OCI-LY1 (cell line): Measurements from ENCODE around the gene RASL10B.

Experiments
- H2AFZ ChIP-seq: fragments of 200-600 bp; sonication (generic), shearing (Covaris generic); 2 replicates; pipeline ENCODE4 v1.6.0; 2014; ENCODE audit warnings: antibody characterized with exemption, mild to moderate bottlenecking, low read length
- H3F3A ChIP-seq: fragments of 200-600 bp; sonication (generic), shearing (Covaris generic); 2 replicates; pipeline ENCODE4 v1.6.0; 2014; ENCODE audit warnings: mild to moderate bottlenecking, antibody characterized with exemption, low read length, moderate library complexity; ENCODE audit not compliant: insufficient read depth
- H3K27ac ChIP-seq: fragments of 200-600 bp; sonication (generic); 2 replicates; pipeline ENCODE4 v1.5.1; 2014; ENCODE audit warnings: low read length, mixed run types, mild to moderate bottlenecking, low read depth; ENCODE audit not compliant: poor library complexity, severe bottlenecking
- H3K27me3 ChIP-seq: fragments of 200-600 bp; sonication (generic); 2 replicates; pipeline ENCODE4 v1.6.0; 2014; ENCODE audit warnings: antibody characterized with exemption, mild to moderate bottlenecking, low read length, moderate library complexity; ENCODE audit not compliant: insufficient read depth
- H3K36me3 ChIP-seq: fragments of 200-600 bp; sonication (generic); 2 replicates; pipeline ENCODE4 v1.6.1; 2014; ENCODE audit warnings: mild to moderate bottlenecking, antibody characterized with exemption, low read length, moderate library complexity, mixed read lengths; ENCODE audit not compliant: insufficient read depth
- H3K4me1 ChIP-seq: fragments of 200-600 bp; sonication (generic); 2 replicates; pipeline ENCODE4 v1.5.1; 2014; ENCODE audit warnings: mild to moderate bottlenecking, low read length, moderate library complexity; ENCODE audit not compliant: insufficient read depth, severe bottlenecking
- H3K4me2 ChIP-seq: fragments of 200-600 bp; sonication (generic), shearing (Covaris generic); 2 replicates; pipeline ENCODE4 v1.6.1; 2014; ENCODE audit warnings: low read length
- H3K4me3 ChIP-seq: fragments of 200-600 bp; sonication (generic); 2 replicates; pipeline ENCODE4 v1.5.1; 2014; ENCODE audit warnings: low read length, low read depth, mild to moderate bottlenecking, mixed read lengths; ENCODE audit not compliant: poor library complexity, severe bottlenecking
- H3K79me2 ChIP-seq: fragments of 200-600 bp; shearing (Covaris generic); 2 replicates; pipeline ENCODE4 v1.6.1; 2016; ENCODE audit warnings: mixed run types, low read length, mixed read lengths; ENCODE audit not compliant: insufficient read depth
- H3K9ac ChIP-seq: fragments of 200-600 bp; sonication (generic), shearing (Covaris generic); 2 replicates; pipeline ENCODE4 v1.6.1; 2014; ENCODE audit warnings: mild to moderate bottlenecking, low read length, mixed read lengths
- H3K9me2 ChIP-seq: fragments of 200-600 bp; sonication (generic), shearing (Covaris generic); 2 replicates; pipeline ENCODE4 v1.6.1; 2014; ENCODE audit warnings: low read depth, mild to moderate bottlenecking, low read length, mixed read lengths
- H3K9me3 ChIP-seq: fragments of 200-600 bp; shearing (Covaris generic); 2 replicates; pipeline ENCODE4 v1.6.1; 2014; ENCODE audit warnings: low read length, mixed read lengths
- H4K20me1 ChIP-seq: fragments of 200-600 bp; sonication (generic), shearing (Covaris generic); 2 replicates; pipeline ENCODE4 v1.6.0; 2016; ENCODE audit warnings: mild to moderate bottlenecking, low read length; ENCODE audit not compliant: insufficient read depth
- EZH2 ChIP-seq: fragments of 200-600 bp; sonication (generic), shearing (Covaris generic); IDR thresholded peaks from 2 replicates; pipeline ENCODE4 v1.8.0; 2017; ENCODE audit warnings: borderline replicate concordance, mixed run types, mild to moderate bottlenecking, antibody characterized with exemption, low read length, moderate library complexity, mixed read lengths
- TF ChIP-seq, protein P1 (sequence below): fragments of 200-600 bp; sonication (generic), shearing (Covaris generic); IDR thresholded peaks from 2 replicates; pipeline ENCODE4 v1.5.1; 2017; ENCODE audit warnings: mild to moderate bottlenecking, antibody characterized with exemption, low read length, moderate library complexity, mixed read lengths

The RASL10B gene

DNA sequence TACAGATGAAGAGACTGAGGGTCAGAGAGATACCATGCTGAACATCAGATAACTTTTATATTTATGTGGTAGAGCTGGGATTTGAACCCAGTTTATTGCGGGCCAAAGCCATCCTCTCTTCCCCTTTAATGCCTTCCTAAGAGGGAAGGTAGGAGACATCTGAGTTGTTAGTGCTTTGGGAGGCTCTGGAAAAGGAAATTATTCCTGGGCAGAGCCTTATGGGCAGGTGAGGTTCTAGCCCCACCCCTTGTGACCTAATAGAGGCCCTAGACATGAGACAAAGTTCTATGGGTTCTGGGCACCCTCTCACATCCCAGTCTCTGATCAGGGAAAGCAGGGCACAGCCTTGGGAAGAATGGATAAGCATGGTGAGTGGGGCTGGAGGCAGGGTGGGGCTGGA, 29.1 kb downstream of the RASL10B start, which contains the start of gene C17orf50:
C17orf50 (plus strand) TSS at position 301 of the 400 bp plus-strand sequence; CDS start at position 356, 55 bp downstream.
- no peak within 1 kb of the TSS for H3K4me2 ChIP-seq
- peaks cover 6% of the 10 kb centered on the region for H3K4me1 ChIP-seq
- H3K4me3 ChIP-seq = no peak within 1 kb of the TSS
- no peaks in the 10 kb centered on the region for H3F3A ChIP-seq
- no peak within 1 kb of the TSS for H3K9ac ChIP-seq
- H3K79me2 ChIP-seq = no peaks in the 10 kb centered on the region
- H3K36me3 ChIP-seq = no peaks in the 10 kb centered on the region
- no peaks in the 10 kb centered on the region for H4K20me1 ChIP-seq
- H3K27ac ChIP-seq = no peak within 1 kb of the TSS
- no peaks in the 10 kb centered on the region for H3K9me2 ChIP-seq
- H2AFZ ChIP-seq = no peak within 1 kb of the TSS
- no peak for TF ChIP-seq EZH2
- TF ChIP-seq, protein P1, sequence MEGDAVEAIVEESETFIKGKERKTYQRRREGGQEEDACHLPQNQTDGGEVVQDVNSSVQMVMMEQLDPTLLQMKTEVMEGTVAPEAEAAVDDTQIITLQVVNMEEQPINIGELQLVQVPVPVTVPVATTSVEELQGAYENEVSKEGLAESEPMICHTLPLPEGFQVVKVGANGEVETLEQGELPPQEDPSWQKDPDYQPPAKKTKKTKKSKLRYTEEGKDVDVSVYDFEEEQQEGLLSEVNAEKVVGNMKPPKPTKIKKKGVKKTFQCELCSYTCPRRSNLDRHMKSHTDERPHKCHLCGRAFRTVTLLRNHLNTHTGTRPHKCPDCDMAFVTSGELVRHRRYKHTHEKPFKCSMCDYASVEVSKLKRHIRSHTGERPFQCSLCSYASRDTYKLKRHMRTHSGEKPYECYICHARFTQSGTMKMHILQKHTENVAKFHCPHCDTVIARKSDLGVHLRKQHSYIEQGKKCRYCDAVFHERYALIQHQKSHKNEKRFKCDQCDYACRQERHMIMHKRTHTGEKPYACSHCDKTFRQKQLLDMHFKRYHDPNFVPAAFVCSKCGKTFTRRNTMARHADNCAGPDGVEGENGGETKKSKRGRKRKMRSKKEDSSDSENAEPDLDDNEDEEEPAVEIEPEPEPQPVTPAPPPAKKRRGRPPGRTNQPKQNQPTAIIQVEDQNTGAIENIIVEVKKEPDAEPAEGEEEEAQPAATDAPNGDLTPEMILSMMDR = no peak
- no peaks in the 10 kb centered on the region; the same call in 1 of the 2 replicates for H3K27me3 ChIP-seq
- no peaks in the 10 kb centered on the region for H3K9me3 ChIP-seq

DNA sequence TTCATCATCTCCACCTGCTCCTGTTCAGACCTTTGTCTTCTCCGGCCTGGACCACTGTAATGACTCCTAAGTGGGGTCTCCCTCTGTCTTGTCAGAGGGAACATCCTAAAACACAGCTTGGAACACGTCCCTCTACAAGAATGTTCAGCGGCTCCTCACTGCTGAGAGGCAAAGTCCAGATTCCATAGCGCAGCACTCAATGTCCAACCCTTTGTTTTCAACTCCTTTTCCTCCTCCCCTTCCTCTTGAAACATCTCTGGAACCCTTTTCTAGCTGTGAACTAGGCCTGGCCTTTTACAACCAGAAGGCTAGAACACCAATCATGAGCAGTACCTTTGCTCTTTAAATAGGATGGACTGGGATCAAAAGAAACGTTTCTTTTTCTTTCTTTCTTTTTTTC, 30.2 kb downstream of the RASL10B start:
- Histone ChIP-seq H3K9ac (no peak overlapping the region), H3K4me2 (no peak overlapping the region), H3F3A (no peaks in the 10 kb centered on the region), H3K36me3 (no peaks in the 10 kb centered on the region), H3K27ac (no peak overlapping the region), H3K4me1 (peaks cover 6% of the 10 kb centered on the region), H2AFZ (no peak overlapping the region), H3K9me3 (no peaks in the 10 kb centered on the region), H3K79me2 (no peaks in the 10 kb centered on the region), H3K4me3 (no peak overlapping the region), H3K9me2 (no peaks in the 10 kb centered on the region), H4K20me1 (no peaks in the 10 kb centered on the region), H3K27me3 (no peaks in the 10 kb centered on the region; the same call in 1 of the 2 replicates)
- TF ChIP-seq, protein P1 = no peak
- no peak for TF ChIP-seq EZH2

DNA sequence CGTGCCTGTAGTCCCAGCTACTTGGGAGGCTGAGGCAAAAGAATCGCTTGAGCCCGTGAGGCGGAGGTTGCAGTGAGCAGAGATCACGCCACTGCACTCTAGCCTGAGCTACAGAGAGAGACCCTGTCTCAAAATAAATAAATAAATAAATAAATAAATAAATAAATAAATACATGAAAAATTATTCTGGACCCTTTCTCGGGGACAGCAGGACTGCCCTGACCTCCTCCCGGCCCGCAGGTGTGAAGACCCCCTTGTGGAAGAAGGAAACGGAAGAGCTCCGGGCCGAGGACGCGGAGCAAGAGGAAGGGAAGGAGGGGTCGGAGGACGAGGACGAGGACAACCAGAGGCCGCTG, 32.3 kb downstream of the RASL10B start:
- Histone ChIP-seq H3K9ac (no peak overlapping the region; the same call in 1 of the 2 replicates), H4K20me1 (no peaks in the 10 kb centered on the region), H3K27ac (no peak overlapping the region), H3K79me2 (no peaks in the 10 kb centered on the region), H3K36me3 (no peaks in the 10 kb centered on the region), H2AFZ (no peak overlapping the region), H3K9me3 (no peaks in the 10 kb centered on the region), H3K9me2 (no peaks in the 10 kb centered on the region), H3K4me2 (peak overlapping the region; percentile 78), H3K4me3 (peak overlapping the region; percentile 67), H3K27me3 (no peaks in the 10 kb centered on the region; the same call in 1 of the 2 replicates), H3F3A (no peaks in the 10 kb centered on the region), H3K4me1 (peaks cover 6% of the 10 kb centered on the region)
- TF ChIP-seq, protein P1 = no peak
- TF ChIP-seq EZH2 = no peak
